Liver (tissue), 3 donors: Measurements from ENCODE around the gene NPPC.

Experiments
- ATF3 ChIP-seq: IDR thresholded peaks from 2 replicates; pipeline ENCODE4 v1.6.1; 2016; ENCODE audit warnings: antibody characterized with exemption
- CTCF ChIP-seq: fragments of 150-350 bp; IDR thresholded peaks from 2 replicates; pipeline ENCODE4 v1.5.1; 2017; ENCODE audit warnings: improper control_type of control experiment, low read depth, low read length; ENCODE audit not compliant: missing input control
- EGR1 ChIP-seq, 2 donors: IDR thresholded peaks; 2 replicates each; pipeline ENCODE4 v1.6.1; 2016 to 2018; ENCODE audit warnings: antibody characterized with exemption in 2 of 2, low read depth in 2 of 2
- GABPA ChIP-seq, 2 donors: IDR thresholded peaks in 1 of 2; conservative IDR thresholded peaks in 1 of 2; 2 replicates each; pipeline ENCODE4 v1.6.1; 2016; ENCODE audit warnings: antibody characterized with exemption in 2 of 2, mild to moderate bottlenecking in 1 of 2, moderate library complexity in 1 of 2
- JUND ChIP-seq, 2 donors: IDR thresholded peaks; 2 replicates each; pipeline ENCODE4 v1.6.1; 2016; ENCODE audit warnings: antibody characterized with exemption in 2 of 2
- RAD21 ChIP-seq, 2 donors: IDR thresholded peaks; 2 replicates each; pipeline ENCODE4 v1.6.1; 2016; ENCODE audit warnings: antibody characterized with exemption in 2 of 2, mild to moderate bottlenecking in 2 of 2
- RXRA ChIP-seq, 2 donors: IDR thresholded peaks; 2 replicates each; pipeline ENCODE4 v1.6.1; 2017 to 2018; ENCODE audit warnings: antibody characterized with exemption in 2 of 2, mild to moderate bottlenecking in 1 of 2
- SP1 ChIP-seq: IDR thresholded peaks from 2 replicates; pipeline ENCODE4 v1.6.1; 2018; ENCODE audit warnings: antibody characterized with exemption, mild to moderate bottlenecking
- TAF1 ChIP-seq: conservative IDR thresholded peaks from 2 replicates; pipeline ENCODE4 v1.6.1; 2016; ENCODE audit warnings: antibody characterized with exemption, mild to moderate bottlenecking
- YY1 ChIP-seq: IDR thresholded peaks from 2 replicates; pipeline ENCODE4 v1.6.1; 2016; ENCODE audit warnings: antibody characterized with exemption, mild to moderate bottlenecking
- TF ChIP-seq, protein P1 (sequence below): IDR thresholded peaks from 2 replicates; pipeline ENCODE4 v1.6.1; 2016; ENCODE audit warnings: antibody characterized with exemption
- donor health status: healthy.
- donor health status: healthy.

DNA sequence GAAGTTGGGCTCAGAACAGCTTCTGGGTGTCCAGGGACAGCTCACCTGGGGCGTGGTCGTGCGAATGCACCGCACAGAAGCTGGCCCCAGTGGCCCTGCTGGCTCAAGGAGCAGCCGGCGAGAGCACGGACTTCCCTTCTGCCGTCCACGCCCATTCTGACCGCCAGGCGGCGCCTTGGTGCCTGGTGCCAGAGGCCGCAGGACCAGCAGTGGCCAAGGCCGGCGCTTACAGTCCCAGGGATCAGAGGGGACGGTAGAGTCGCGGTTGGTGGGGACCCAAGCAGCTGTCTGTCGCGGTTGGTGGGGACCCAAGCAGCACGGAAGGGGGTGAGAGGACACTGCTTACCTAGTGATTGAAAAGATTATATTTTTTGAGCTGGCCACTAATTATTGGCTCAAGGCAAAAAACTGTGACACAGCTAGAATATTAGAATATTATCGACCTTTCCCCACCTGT, 25.7 kb downstream of the NPPC start:
- TF ChIP-seq SP1 (no peak), CTCF (peak; percentile 66), RXRA (IDR thresholded peaks at IDR 0.05) (no peak), EGR1 (IDR thresholded peaks at IDR 0.05; ENCODE audit: low read depth in 2 of 2) (no peak), GABPA (IDR thresholded peaks at IDR 0.05 in 1 of 2, conservative IDR thresholded peaks at IDR 0.05 in 1 of 2) (no peak), YY1 (no peak), TAF1 (no peak), ATF3 (no peak), JUND (IDR thresholded peaks at IDR 0.05) (no peak), RAD21 (IDR thresholded peaks at IDR 0.05) (peak; percentile 54 to 78)
- TF ChIP-seq, protein P1, sequence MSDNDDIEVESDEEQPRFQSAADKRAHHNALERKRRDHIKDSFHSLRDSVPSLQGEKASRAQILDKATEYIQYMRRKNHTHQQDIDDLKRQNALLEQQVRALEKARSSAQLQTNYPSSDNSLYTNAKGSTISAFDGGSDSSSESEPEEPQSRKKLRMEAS, result no peak
